ENCODE data around the gene SLC5A6.

The SLC5A6 gene

DNA sequence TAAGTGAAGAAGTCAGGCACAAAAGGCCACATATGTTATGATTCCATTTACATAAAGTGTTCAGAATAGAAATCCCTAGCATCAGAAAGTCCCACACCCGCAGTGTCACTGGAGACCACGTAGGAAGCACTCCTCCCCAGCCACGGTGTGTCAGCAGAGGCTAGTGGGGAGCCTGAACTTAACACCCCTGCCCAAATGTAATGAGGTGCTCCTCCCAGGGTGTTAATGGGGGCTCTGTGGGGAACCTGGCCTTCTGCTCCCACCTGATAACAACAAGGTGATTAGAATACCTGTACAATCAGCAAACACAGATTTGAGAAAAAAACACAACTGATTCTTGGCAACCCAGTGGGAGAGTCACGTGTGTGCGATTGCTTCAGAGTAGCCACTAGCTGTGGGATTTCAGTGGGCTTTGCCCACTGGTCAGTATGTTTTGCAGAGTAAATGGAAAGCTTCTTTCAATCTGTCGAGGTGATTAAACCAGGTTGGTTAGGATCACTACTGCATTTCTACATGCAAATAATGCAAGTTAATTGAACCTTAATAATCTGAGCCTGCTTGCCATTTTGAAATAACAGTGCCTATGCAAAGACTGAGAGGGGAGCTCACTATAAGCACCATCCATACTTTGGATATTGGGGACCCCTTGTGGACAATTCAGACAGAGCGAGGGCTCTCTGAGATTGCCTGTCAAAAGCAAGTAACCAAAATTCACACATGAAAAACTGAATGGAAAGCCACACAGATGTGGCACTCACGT, 20.8 kb downstream of the SLC5A6 start:
- H3K27ac ChIP-seq, result no peak overlapping the region
- TF ChIP-seq, protein P1, sequence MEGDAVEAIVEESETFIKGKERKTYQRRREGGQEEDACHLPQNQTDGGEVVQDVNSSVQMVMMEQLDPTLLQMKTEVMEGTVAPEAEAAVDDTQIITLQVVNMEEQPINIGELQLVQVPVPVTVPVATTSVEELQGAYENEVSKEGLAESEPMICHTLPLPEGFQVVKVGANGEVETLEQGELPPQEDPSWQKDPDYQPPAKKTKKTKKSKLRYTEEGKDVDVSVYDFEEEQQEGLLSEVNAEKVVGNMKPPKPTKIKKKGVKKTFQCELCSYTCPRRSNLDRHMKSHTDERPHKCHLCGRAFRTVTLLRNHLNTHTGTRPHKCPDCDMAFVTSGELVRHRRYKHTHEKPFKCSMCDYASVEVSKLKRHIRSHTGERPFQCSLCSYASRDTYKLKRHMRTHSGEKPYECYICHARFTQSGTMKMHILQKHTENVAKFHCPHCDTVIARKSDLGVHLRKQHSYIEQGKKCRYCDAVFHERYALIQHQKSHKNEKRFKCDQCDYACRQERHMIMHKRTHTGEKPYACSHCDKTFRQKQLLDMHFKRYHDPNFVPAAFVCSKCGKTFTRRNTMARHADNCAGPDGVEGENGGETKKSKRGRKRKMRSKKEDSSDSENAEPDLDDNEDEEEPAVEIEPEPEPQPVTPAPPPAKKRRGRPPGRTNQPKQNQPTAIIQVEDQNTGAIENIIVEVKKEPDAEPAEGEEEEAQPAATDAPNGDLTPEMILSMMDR (IDR thresholded peaks at IDR 0.05), result peak; percentile 25; the same call in 1 of the 2 replicates
- no peak for TF ChIP-seq ZFX (IDR thresholded peaks at IDR 0.05; ENCODE audit: borderline replicate concordance)

DNA sequence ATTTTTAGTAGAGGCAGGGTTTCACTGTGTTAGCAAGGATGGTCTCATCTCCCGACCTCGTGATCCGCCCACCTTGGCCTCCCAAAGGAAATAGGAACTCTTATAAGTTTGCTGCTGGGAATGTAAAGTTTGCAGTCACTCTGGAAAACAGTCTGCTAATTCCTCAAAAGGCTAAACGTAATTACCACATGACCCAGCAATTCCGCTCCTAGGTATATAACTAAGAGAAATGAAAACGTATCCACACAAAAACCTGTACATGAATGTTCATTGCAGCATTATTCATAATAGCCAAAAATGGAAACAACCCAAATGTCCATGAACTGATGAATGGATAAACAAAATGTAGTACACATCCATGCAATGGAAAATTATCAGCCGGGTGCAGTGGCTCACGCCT, 22.1 kb downstream of the SLC5A6 start:
- TF ChIP-seq ZFX (IDR thresholded peaks at IDR 0.05; ENCODE audit: borderline replicate concordance), result no peak
- TF ChIP-seq, protein P1 (IDR thresholded peaks at IDR 0.05), result no peak
- H3K27ac ChIP-seq, result no peak overlapping the region

DNA sequence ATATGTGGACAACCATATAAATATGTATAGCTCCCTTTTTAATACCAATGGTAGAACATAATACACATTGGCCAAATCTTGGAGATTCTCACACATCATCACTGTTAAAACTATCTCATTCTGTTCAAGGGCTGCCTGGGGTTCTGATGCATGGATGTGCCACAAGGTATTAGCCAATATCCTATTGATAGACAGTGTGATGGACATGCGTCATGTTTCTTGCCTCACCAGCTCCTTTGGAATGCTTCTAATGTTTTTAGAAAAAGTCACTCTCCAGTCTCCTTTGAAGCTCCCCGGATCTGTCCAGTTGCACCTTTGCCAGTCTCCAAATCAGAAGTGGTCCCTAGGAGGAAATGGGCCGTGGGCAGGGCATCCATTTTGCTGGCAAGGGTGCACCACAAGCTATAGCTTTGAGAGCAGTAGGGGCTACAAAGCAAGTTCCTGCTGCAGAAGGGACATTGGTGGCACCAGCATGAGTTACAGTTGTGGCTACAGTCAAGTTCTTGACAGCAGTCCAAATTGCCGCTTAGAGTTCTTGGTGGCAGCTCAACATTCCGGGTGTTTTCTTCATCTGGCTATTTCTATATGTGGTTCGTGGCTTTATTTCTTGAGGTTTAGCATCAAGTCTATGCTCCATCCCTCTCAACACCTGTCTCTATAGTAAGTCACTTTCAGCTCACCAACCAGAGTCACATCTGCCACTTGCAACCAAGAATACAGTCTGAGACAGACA, 25.3 kb downstream of the SLC5A6 start:
- TF ChIP-seq, protein P1 (IDR thresholded peaks at IDR 0.05), result no peak
- TF ChIP-seq ZFX (IDR thresholded peaks at IDR 0.05; ENCODE audit: borderline replicate concordance), result no peak
- no peak overlapping the region for H3K27ac ChIP-seq

DNA sequence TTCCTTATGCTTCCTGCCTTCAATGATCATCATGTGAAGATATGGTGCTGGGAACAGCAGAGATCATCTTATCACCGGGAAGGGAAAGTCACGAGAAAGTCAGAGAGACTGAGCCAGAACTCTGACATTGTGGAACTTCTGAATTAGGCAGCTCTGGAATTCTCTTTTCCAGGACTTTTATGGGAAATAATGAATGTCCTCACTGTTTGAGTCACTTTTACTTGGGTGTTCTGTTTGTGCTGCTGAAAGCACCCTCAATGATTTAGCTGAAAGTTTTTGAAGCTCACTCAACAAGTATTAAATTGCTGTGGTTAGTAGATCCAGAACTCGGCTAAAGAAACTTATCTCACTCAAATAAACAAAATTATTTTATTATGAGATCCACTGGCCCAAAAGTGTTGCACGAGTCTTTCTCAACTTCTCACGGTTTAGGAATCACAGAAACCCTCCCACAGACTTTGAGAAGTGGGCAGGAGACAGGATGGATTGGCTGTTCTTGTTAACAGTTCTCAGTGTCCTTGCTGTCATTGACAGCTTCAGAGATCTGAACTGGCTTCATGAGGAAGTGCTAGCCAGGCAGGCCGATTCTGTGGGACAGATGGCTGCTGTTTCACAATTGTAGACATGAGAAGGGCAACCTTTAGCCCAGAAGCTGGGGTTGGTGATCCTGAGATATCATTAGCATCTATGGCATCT, 26.6 kb downstream of the SLC5A6 start:
- TF ChIP-seq, protein P1 (IDR thresholded peaks at IDR 0.05), result no peak
- no peak for TF ChIP-seq ZFX (IDR thresholded peaks at IDR 0.05; ENCODE audit: borderline replicate concordance)
- no peak overlapping the region for H3K27ac ChIP-seq

DNA sequence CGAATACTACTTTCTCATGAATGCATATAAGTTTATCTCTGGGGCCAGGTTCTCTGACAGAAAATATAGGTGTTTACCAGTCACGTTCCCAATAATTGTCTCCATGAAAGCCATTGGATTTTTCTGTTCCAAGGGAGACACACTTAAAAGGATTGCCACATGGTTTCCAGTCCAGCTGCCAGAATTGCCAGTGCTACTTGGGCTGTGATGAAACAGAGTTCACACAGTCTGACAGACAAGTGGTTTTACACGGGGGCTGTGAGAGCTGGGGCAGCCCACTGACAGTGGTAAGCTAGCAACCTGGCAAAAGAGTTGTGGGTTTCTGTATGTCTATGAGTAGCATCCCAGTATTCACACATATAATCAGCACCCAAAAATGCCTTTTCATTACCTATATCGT, 28.0 kb downstream of the SLC5A6 start:
- TF ChIP-seq ZFX (IDR thresholded peaks at IDR 0.05; ENCODE audit: borderline replicate concordance), result no peak
- TF ChIP-seq, protein P1 (IDR thresholded peaks at IDR 0.05), result no peak
- H3K27ac ChIP-seq, result no peak overlapping the region

DNA sequence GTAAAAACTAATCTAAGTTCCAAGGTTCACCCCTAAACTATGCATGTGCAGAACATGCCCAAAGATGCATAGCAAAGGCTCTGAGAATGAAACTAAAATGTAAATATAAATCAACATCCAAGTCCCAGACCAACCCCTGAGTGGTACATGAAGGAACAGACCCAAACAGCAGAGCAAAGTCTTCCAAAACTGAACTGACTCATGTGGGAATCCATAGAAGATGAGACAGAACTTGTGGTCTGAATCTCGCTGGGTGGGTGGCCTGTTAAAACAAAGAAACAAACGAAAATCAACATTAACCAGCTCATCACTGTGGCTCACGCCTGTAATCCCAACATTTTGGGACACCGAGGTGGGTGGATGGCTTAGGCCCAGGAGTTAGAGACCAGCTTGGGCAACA, 29.7 kb downstream of the SLC5A6 start:
- TF ChIP-seq, protein P1 (IDR thresholded peaks at IDR 0.05), result no peak
- H3K27ac ChIP-seq, result no peak overlapping the region
